Panc1 (cell line): Measurements from ENCODE around the gene ETF1. TPM values are rescaled to one million over a fixed set of nuclear protein-coding genes. Genes with fewer than 3 reads are reported as not detected.

Experiments used
- ATAC-seq: fragments of 200-7000 bp; cut with Tn5 transposase; 2 replicates; pipeline ENCODE4 v1.9.1; 2020; ENCODE audit warnings: mild to moderate bottlenecking, moderate library complexity
- BruUV-seq: library from RNA; stranded (reverse); fragments of 400-500 nt; replicated peaks from 2 replicates; lab custom pipeline; 2021; lab: Mats Ljungman, UMichigan
- CTCF ChIA-PET: fragments of 300-600 bp; sonication (Branson Sonifier 250); formaldehyde crosslinking; loops from one replicate; lab custom pipeline; 2022; ENCODE audit warnings: antibody characterized with exemption; lab: Charles Lee
- POLR2A ChIA-PET: fragments of 300-600 bp; sonication (Branson Sonifier 250); formaldehyde crosslinking; loops from one replicate; lab custom pipeline; 2022; ENCODE audit warnings: antibody characterized with exemption; lab: Charles Lee
- DNase-seq: peaks from one replicate; pipeline ENCODE4 v3.0.0-alpha.2; 2010; ENCODE audit warnings: low read depth, low spot score
- H3K27ac ChIP-seq: 2 replicates; pipeline ENCODE4 v1.5.1; 2011; ENCODE audit warnings: mild to moderate bottlenecking, low read length, inconsistent platforms
- H3K27me3 ChIP-seq: fragments of 200-500 bp; sonication (Bioruptor generic); 2 replicates; pipeline ENCODE4 v1.6.0; 2014; ENCODE audit warnings: low read length, inconsistent platforms; ENCODE audit not compliant: control insufficient read depth, insufficient read depth
- H3K36me3 ChIP-seq: fragments of 200-500 bp; sonication (Bioruptor generic); 2 replicates; pipeline ENCODE4 v1.5.1; 2014; ENCODE audit warnings: inconsistent platforms, mild to moderate bottlenecking, low read length, moderate library complexity; ENCODE audit not compliant: control insufficient read depth, insufficient read depth
- H3K4me1 ChIP-seq: 2 replicates; pipeline ENCODE4 v1.5.1; 2011; ENCODE audit warnings: inconsistent platforms, mild to moderate bottlenecking, low read length, moderate library complexity; ENCODE audit not compliant: control insufficient read depth, insufficient read depth
- H3K4me3 ChIP-seq, 2 experiments: 2 replicates each; pipeline ENCODE4 v1.5.1; 2011 to 2012; ENCODE audit warnings: low read depth in 2 of 2, low read length in 2 of 2, mild to moderate bottlenecking in 2 of 2, inconsistent platforms in 1 of 2, moderate library complexity in 1 of 2
- H3K9me3 ChIP-seq: fragments of 200-500 bp; sonication (Bioruptor generic); 2 replicates; pipeline ENCODE4 v1.5.1; 2014; ENCODE audit warnings: low read depth, mild to moderate bottlenecking, inconsistent platforms, low read length, moderate library complexity; ENCODE audit not compliant: control insufficient read depth, insufficient read depth
- CTCF ChIP-seq: fragments of 450-650 bp; IDR thresholded peaks from 2 replicates; pipeline ENCODE4 v1.5.1; 2017; ENCODE audit warnings: mild to moderate bottlenecking
- POLR2AphosphoS5 ChIP-seq: IDR thresholded peaks from 2 replicates; pipeline ENCODE4 v1.6.1; 2012; ENCODE audit warnings: mild to moderate bottlenecking, low read depth, low read length, moderate library complexity
- SIN3A ChIP-seq: IDR thresholded peaks from 2 replicates; pipeline ENCODE4 v1.6.1; 2012; ENCODE audit warnings: low read depth, mild to moderate bottlenecking, low read length, moderate library complexity, borderline replicate concordance; ENCODE audit not compliant: insufficient read depth
- TCF7L2 ChIP-seq: IDR thresholded peaks from 2 replicates; pipeline ENCODE4 v1.6.1; 2011; ENCODE audit warnings: mild to moderate bottlenecking, low read depth, low read length, inconsistent platforms
- in situ Hi-C: cut with HindIII; loops from 2 replicates; pipeline ENCODE4 v1.10.0; 2016; ENCODE audit warnings: low sequenced_read_pairs, low pct_unique_long_range_greater_than_20kb
- intact Hi-C: fragments of 100-400 bp; cut with micrococcal nuclease; formaldehyde crosslinking; loops from one replicate; pipeline ENCODE4 v1.10.0; 2022; ENCODE audit not compliant: unreplicated experiment
- total RNA-seq: library from RNA; stranded (reverse); gene quantifications from one replicate; pipeline ENCODE4 v1.2.1, GENCODE V29; 2021; ENCODE audit not compliant: unreplicated experiment
- TF ChIP-seq, protein P1 (sequence below), 2 experiments: IDR thresholded peaks; 2 replicates each; pipeline ENCODE4 v1.6.1; 2011 to 2012; ENCODE audit warnings: low read depth in 2 of 2, control low read depth in 1 of 2, low read length in 1 of 2, mild to moderate bottlenecking in 1 of 2, moderate library complexity in 1 of 2; ENCODE audit not compliant: insufficient read depth in 1 of 2

Gene ETF1
- total RNA-seq, 1 experiment from 2014 or later, result 168 TPM

GRCh38 chr5:138579517-138579863 lies 36.5 kb upstream of the ETF1 start:
- Histone ChIP-seq H3K4me3 (no peak overlapping the region), H3K4me1 (peaks cover 5% of the 10 kb centered on the region; the same call in 1 of the 2 replicates), H3K9me3 (no peaks in the 10 kb centered on the region), H3K27me3 (no peaks in the 10 kb centered on the region), H3K27ac (no peak overlapping the region), H3K36me3 (peaks cover 5% of the 10 kb centered on the region; the same call in 1 of the 2 replicates)
- no peak for TF ChIP-seq POLR2AphosphoS5
- peak; percentile 24 for TF ChIP-seq CTCF
- in situ Hi-C loops, result no loop called here
- BruUV-seq, result no TSS peak
- no peak for DNase-seq
- ChIA-PET CTCF (interaction anchor here (0.5 to 1.0 kb wide), 10 partner anchors 61 to 714 kb away, joined by 3 to 8 read pairs (median 4); partner anchors contain the start of gene MATR3), POLR2A (interaction anchor here (0.7 kb wide), 1 partner anchor 248 kb away, joined by 10 read pairs; the partner anchor contains the start of gene CDC25C)
- intact Hi-C loops, result loop anchor here (2.0 kb wide), 1 partner anchor 683 kb away; no protein-coding TSS in a partner anchor
- no peak for ATAC-seq

DNA sequence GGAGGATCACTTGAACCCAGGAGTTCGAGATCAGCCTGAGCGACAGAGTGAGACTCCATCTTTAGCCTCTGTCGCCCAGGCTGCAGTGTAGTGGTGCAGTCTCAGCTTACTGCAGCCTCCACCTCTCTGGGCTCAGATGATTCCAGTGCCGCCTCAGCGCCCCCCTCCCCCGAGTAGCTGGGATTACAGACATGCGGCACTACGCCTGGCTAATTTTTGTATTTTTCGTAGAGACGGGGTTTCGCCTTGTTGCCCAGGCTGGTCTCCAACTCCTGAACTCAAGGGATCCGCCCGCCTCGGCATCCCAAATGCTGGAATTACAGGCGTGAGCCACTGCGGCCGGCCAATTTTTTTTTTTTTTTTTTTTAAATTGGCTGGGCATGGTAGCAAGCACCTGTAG lies 34.4 kb upstream of the ETF1 start:
- CTCF ChIA-PET, result no interaction called here
- Histone ChIP-seq H3K27ac (peak overlapping the region; percentile 94; the same call in 1 of the 2 replicates), H3K4me1 (peaks cover 12% of the 10 kb centered on the region), H3K27me3 (no peaks in the 10 kb centered on the region), H3K9me3 (no peaks in the 10 kb centered on the region), H3K4me3 (no peak overlapping the region), H3K36me3 (peaks cover 19% of the 10 kb centered on the region)
- BruUV-seq, result no TSS peak
- TF ChIP-seq CTCF (no peak), POLR2AphosphoS5 (no peak), TCF7L2 (no peak), SIN3A (no peak)
- TF ChIP-seq, protein P1, sequence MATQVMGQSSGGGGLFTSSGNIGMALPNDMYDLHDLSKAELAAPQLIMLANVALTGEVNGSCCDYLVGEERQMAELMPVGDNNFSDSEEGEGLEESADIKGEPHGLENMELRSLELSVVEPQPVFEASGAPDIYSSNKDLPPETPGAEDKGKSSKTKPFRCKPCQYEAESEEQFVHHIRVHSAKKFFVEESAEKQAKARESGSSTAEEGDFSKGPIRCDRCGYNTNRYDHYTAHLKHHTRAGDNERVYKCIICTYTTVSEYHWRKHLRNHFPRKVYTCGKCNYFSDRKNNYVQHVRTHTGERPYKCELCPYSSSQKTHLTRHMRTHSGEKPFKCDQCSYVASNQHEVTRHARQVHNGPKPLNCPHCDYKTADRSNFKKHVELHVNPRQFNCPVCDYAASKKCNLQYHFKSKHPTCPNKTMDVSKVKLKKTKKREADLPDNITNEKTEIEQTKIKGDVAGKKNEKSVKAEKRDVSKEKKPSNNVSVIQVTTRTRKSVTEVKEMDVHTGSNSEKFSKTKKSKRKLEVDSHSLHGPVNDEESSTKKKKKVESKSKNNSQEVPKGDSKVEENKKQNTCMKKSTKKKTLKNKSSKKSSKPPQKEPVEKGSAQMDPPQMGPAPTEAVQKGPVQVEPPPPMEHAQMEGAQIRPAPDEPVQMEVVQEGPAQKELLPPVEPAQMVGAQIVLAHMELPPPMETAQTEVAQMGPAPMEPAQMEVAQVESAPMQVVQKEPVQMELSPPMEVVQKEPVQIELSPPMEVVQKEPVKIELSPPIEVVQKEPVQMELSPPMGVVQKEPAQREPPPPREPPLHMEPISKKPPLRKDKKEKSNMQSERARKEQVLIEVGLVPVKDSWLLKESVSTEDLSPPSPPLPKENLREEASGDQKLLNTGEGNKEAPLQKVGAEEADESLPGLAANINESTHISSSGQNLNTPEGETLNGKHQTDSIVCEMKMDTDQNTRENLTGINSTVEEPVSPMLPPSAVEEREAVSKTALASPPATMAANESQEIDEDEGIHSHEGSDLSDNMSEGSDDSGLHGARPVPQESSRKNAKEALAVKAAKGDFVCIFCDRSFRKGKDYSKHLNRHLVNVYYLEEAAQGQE (IDR thresholded peaks at IDR 0.05; ENCODE audit: insufficient read depth in 1 of 2, low read depth in 2 of 2, low read length in 1 of 2), result no peak
- intact Hi-C loops, result no loop called here
- ATAC-seq (no peak), DNase-seq (no peak)
- POLR2A ChIA-PET, result interaction anchor here (0.7 kb wide), 1 partner anchor 1322 kb away, joined by 7 read pairs; no protein-coding TSS in a partner anchor
- in situ Hi-C loops, result no loop called here
